Activated T-helper 1 cell treated with anti-CD3 and anti-CD28 coated beads, Interleukin-12 subunit alpha, Interleukin-12 subunit beta, Interleukin-2, Interleukin-4 antibody, amounts not matched to agents 30 ng/mL and 10 ng/mL and 1 ng/mL, durations not matched to agents 14 hours and 24 hours and 36 hours (primary cell): ENCODE results near the gene PHACTR3. TPM values are rescaled to one million over a fixed set of nuclear protein-coding genes. Genes with fewer than 3 reads are reported as not detected.

ENCODE experiments used
- DNase-seq: peaks from one replicate; pipeline ENCODE4 v3.0.0; 2021; ENCODE audit warnings: low spot score
- H3K27ac Mint-ChIP-seq: one replicate; pipeline ENCODE4 v1.8.0; 2021; ENCODE audit warnings: mild to moderate bottlenecking, mixed read lengths
- H3K27me3 Mint-ChIP-seq: one replicate; pipeline ENCODE4 v1.8.0; 2022; ENCODE audit warnings: mild to moderate bottlenecking, moderate library complexity, mixed read lengths; ENCODE audit not compliant: insufficient read depth
- H3K36me3 Mint-ChIP-seq: one replicate; pipeline ENCODE4 v1.8.0; 2021; ENCODE audit warnings: low read depth, mixed read lengths
- H3K4me1 Mint-ChIP-seq: one replicate; pipeline ENCODE4 v1.8.0; 2021; ENCODE audit warnings: low read depth, mixed read lengths
- H3K4me3 Mint-ChIP-seq: one replicate; pipeline ENCODE4 v1.8.0; 2021; ENCODE audit warnings: mild to moderate bottlenecking, moderate library complexity, mixed read lengths
- H3K9me3 Mint-ChIP-seq: one replicate; pipeline ENCODE4 v1.8.0; 2021; ENCODE audit warnings: mixed read lengths
- intact Hi-C: fragments of 100-400 bp; cut with micrococcal nuclease; formaldehyde crosslinking; loops from one replicate; pipeline ENCODE4 v1.15.1; 2024
- total RNA-seq: library from RNA; stranded (reverse); gene quantifications from 2 replicates; pipeline ENCODE4 v1.2.3, GENCODE V29; 2022

The PHACTR3 gene
- total RNA-seq, 1 donor from 2014 or later = not detected

DNA sequence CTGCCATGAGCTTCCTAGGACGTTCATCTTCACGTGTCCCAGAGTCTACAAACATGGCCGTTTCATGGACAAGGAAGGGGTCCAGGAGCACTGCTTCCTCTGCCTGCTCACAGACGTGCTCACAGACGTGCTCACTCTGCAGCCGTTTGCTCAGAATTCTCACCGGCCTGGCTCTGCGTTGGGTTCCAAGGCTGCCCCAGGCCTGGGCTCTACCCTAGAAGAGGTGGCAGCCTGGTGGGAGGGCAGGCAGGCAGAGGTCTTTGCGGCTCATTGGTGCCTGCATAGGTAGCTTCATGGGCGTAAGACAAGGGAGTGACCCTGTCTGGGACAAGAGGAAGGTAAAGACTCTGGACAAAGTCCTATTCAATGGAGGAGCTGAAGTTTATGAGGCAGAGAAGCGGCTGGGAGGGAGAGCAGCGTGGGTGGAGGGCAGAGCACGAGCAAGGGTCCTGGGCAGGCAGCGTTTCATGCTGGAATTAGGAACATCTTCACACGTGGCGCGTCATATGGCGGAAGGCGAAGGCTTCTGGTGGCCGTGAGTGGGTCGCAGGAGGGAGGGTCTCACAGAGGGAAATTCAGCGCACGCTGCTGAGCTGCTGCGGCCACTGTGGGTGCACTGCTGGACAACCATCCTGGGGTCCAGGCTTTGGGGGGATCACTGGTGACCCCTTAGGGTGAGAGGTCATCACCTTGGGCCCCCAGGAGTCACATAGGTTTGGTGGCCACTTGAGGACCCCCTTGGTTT, 138.2 kb downstream of the PHACTR3 start:
- no peaks in the 10 kb centered on the region for H3K4me1 Mint-ChIP-seq
- intact Hi-C loops = no loop called here
- no peaks in the 10 kb centered on the region for H3K36me3 Mint-ChIP-seq
- no peaks in the 10 kb centered on the region for H3K27me3 Mint-ChIP-seq
- no peak overlapping the region for H3K4me3 Mint-ChIP-seq
- DNase-seq = no peak
- no peaks in the 10 kb centered on the region for H3K9me3 Mint-ChIP-seq
- no peak overlapping the region for H3K27ac Mint-ChIP-seq

DNA sequence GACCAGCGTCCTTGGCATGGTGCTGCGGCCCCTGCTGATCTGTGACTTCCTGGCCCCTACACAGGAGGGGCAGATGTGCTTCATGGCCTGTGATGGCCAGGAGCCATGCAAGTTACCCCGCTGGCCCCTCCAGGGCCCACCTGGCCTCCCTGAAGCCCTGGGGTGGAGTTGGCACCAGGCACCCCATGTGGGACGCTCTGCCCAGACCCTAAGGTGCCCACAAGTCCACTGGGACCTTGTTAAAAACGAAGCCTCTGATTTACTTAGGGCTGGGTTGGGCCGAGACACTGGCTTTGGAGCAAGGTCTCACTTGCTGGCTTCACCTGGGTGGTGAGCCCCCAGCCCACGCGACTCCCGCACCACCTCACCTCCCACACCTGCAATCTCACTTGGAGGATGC, 139.0 kb downstream of the PHACTR3 start:
- intact Hi-C loops = no loop called here
- no peaks in the 10 kb centered on the region for H3K4me1 Mint-ChIP-seq
- H3K27ac Mint-ChIP-seq = no peak overlapping the region
- H3K9me3 Mint-ChIP-seq = no peaks in the 10 kb centered on the region
- no peaks in the 10 kb centered on the region for H3K27me3 Mint-ChIP-seq
- DNase-seq = no peak
- no peaks in the 10 kb centered on the region for H3K36me3 Mint-ChIP-seq
- no peak overlapping the region for H3K4me3 Mint-ChIP-seq

DNA sequence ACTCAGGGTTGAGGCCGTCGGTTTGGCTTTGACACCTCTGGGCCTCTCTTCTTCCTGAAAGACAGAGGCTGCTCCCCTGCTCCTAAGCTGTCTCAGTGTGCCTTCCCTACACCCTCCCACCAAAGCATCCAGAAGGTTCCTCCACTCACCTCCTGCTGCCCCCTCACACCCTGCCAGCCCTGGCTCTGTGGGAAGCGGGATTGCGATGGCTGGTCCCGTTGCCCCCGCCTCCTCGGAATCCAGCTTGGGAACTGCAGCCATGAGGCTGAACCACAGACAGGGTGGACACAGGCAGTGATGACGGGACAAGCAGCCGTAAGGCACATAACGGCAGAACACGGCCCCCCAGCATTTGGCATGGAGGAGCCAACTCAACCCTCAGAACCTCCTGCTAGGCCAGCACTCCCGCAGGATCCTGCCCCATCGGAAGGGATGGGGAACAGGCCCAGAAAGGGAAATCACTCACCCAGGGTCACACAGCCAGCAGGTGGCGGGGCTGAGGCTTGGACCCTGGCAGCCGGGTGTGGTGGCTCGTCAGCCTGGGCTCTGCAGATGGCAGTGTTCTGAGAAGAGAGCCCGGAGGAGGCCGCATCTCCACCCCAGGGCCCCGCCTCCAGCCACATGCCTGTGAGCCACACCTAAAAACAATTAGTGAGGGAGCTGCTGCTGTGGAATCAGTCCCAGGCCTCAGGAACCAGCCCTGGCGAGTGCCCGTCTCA, 139.6 kb downstream of the PHACTR3 start:
- no peaks in the 10 kb centered on the region for H3K36me3 Mint-ChIP-seq
- H3K4me3 Mint-ChIP-seq = no peak overlapping the region
- no peak overlapping the region for H3K27ac Mint-ChIP-seq
- H3K27me3 Mint-ChIP-seq = no peaks in the 10 kb centered on the region
- H3K4me1 Mint-ChIP-seq = no peaks in the 10 kb centered on the region
- no peak for DNase-seq
- H3K9me3 Mint-ChIP-seq = no peaks in the 10 kb centered on the region
- intact Hi-C loops = no loop called here

DNA sequence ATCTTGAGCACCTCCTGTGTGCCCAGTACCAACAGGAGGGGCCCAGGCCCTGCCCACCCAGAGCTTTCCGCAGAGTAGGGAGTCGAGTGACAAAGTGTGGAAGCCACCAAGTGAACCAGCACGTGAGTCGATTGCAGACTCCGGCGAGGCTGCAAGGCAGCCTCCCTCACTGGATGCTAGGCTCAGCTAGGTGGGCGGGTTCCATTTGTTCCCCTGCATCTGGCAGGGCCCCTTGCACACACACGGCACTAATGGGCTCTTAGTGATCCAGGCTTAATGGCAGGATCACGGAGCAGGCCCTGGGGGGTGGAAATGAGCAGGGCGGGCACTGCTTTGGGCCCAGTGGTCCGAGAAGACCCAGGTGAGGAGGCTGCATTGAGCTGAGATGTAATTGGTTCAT, 140.4 kb downstream of the PHACTR3 start:
- H3K27ac Mint-ChIP-seq = no peak overlapping the region
- H3K36me3 Mint-ChIP-seq = no peaks in the 10 kb centered on the region
- DNase-seq = no peak
- intact Hi-C loops = no loop called here
- H3K9me3 Mint-ChIP-seq = no peaks in the 10 kb centered on the region
- H3K4me1 Mint-ChIP-seq = no peaks in the 10 kb centered on the region
- H3K4me3 Mint-ChIP-seq = no peak overlapping the region
- no peaks in the 10 kb centered on the region for H3K27me3 Mint-ChIP-seq

DNA sequence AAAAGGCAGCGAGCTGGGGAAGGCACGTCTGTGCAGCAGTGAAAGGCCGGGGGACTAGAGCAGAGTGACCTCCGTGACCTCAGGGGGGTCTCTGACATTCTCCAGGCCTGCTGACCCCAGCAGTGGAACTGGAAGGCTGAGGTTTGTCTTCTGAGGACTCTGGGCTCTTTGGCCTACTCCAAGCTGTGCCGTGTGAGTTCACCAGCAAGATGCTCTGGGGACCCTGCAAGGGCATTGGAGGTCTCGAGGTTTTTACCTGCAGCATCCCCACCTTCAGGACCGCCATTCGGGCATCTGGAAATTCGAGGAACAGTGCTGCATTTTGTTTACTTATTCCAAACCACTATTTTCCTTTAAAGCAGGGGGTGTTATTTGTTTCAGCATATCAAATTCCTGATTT, 140.9 kb downstream of the PHACTR3 start:
- intact Hi-C loops = no loop called here
- Mint-ChIP-seq H3K27me3 (peaks cover under 1% of the 10 kb centered on the region), H3K9me3 (no peaks in the 10 kb centered on the region), H3K4me1 (no peaks in the 10 kb centered on the region), H3K36me3 (no peaks in the 10 kb centered on the region), H3K4me3 (no peak overlapping the region), H3K27ac (no peak overlapping the region)
- no peak for DNase-seq

DNA sequence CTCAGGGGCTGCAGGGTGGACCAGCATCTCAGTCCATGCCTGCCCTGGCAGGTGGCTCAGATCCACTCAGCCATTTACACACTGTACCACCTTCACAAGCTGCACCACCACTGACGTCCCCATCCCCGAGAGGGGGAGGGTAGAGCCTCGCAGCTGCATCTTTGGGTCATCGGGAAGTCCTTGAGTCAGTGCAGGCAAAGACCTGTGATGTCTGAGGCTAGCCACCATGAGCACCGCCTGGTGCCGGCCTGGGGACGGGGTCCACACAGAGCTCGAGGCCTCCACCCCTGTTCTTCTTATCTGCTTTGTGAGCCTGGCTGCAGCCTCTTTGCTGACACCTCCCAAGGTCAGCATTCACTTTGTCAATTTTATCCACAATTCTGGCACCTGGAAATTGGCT, 141.4 kb downstream of the PHACTR3 start:
- no peaks in the 10 kb centered on the region for H3K36me3 Mint-ChIP-seq
- H3K27ac Mint-ChIP-seq = no peak overlapping the region
- peaks cover 2% of the 10 kb centered on the region for H3K27me3 Mint-ChIP-seq
- H3K4me3 Mint-ChIP-seq = no peak overlapping the region
- no peaks in the 10 kb centered on the region for H3K9me3 Mint-ChIP-seq
- intact Hi-C loops = no loop called here
- DNase-seq = no peak
- H3K4me1 Mint-ChIP-seq = no peaks in the 10 kb centered on the region

DNA sequence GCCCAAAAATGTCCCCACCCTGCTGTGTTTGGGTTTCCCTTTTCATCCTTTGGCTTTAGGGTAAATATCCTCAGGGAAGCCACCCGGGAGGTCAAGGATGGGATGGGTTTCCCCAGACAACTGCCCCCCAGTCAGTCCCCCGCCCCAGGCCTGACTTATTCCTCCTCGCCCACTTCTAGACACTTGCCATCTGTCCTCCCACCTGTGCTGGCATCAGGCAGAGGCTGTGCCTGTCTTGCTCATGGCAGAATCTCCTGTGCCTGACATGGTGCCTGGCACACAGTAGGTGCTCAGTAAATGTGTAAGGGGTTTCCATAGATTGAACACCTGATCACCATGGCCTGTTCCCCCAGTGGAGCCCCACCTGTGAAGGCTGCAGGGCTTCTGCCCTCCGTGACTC, 141.8 kb downstream of the PHACTR3 start:
- Mint-ChIP-seq H3K4me3 (no peak overlapping the region), H3K9me3 (no peaks in the 10 kb centered on the region)
- intact Hi-C loops = no loop called here

DNA sequence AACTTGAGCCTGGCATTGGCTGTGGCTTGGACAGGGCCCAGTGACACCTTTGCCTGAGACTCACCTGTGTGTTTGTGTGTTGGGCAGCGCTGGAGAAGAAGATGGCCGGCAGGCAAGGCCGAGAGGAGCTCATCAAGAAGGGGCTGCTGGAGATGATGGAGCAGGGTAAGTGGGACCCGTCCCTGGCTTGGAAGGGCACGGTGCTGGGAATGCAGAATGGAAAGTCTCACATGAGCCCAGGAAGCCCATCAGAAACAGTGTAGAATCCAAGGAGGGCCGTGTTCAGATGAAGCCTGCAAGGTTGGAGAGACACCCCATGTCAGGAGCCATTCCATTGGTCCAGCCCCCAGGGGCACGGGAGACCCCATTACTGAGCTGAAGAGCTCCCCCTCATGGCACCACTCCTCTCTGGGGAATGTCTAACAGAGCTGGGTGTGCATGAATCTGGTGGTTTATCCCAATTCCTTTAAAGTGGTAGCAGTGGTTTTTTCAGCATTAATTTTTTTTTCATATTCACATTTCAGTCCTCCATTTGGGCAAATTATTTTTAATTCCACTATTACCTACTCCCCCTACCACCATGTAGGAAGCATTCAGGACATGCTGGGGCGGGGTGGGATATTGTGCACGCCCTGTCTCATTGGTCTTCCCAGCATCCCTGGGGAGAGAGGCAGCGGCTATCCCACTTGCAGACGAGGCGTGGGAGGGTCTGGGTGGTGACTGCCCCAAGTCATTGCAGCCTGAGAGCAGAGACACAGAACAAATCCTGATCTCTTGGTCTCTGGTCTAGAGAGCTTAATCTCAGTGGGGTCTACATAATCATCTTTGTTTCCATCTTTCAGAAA, 143.6 kb downstream of the PHACTR3 start:
- Mint-ChIP-seq H3K27me3 (peaks cover 4% of the 10 kb centered on the region), H3K36me3 (no peaks in the 10 kb centered on the region)
- intact Hi-C loops = no loop called here

More for the DNA sequence above, 141.8 kb downstream of the PHACTR3 start:
- no peaks in the 10 kb centered on the region for H3K36me3 Mint-ChIP-seq
- H3K4me1 Mint-ChIP-seq = no peaks in the 10 kb centered on the region
- DNase-seq = no peak
- no peak overlapping the region for H3K27ac Mint-ChIP-seq
- peaks cover 4% of the 10 kb centered on the region for H3K27me3 Mint-ChIP-seq

DNA sequence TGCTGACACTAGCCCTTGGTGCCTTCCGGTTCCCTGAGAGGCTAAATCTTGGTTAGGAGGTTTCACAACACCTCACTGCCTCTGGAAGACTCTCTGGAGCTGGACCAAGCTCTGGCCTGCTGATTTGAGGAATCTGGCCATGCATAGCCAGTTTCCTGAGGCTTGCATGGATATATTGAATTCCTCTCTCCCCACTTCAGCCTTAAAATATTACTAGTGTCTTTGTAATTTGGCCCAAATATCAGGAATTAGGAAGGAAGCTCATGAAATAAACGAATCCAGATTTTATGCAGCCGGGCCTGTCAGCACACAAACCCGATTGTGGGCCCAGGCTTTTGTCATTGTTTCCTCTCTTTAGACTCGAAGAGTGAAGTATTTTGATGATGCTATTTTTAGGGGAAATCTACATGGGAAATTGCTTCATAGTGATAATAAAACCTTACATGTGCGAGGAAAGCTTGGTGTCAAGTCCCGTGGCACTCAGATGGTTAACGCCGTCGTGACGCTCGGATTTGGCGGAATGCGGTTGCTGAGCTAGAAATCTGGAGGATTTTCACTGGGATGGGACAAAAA, 144.4 kb downstream of the PHACTR3 start:
- peaks cover 4% of the 10 kb centered on the region for H3K27me3 Mint-ChIP-seq
- H3K4me1 Mint-ChIP-seq = no peaks in the 10 kb centered on the region
- H3K9me3 Mint-ChIP-seq = no peaks in the 10 kb centered on the region
- no peak overlapping the region for H3K4me3 Mint-ChIP-seq
- H3K27ac Mint-ChIP-seq = no peak overlapping the region
- no peak for DNase-seq
- no peaks in the 10 kb centered on the region for H3K36me3 Mint-ChIP-seq
- intact Hi-C loops = no loop called here

More for the DNA sequence above, 143.6 kb downstream of the PHACTR3 start:
- Mint-ChIP-seq H3K4me1 (no peaks in the 10 kb centered on the region), H3K27ac (no peak overlapping the region), H3K9me3 (no peaks in the 10 kb centered on the region), H3K4me3 (no peak overlapping the region)
- DNase-seq = no peak

DNA sequence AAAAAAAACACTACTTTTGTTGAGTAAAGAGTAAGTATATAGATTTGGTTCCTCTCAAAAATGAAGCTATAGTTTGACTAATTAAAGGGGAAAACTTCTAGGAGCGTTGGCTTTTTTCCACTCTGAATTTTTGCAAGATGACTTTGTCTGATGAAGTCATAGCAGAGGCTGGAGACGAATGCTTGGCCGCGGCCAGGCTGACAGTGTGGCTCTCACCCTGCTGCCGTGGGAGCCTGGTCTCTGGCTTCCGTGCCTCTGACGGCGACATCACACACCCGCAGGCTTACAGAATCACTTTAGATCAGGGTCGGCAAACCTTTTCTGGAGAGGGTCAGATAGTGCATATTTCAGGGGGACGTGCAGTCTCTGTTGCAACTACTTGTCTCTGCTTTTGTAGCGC, 145.0 kb downstream of the PHACTR3 start:
- H3K27ac Mint-ChIP-seq = no peak overlapping the region
- DNase-seq = no peak
- intact Hi-C loops = no loop called here
- peaks cover 4% of the 10 kb centered on the region for H3K27me3 Mint-ChIP-seq
- no peak overlapping the region for H3K4me3 Mint-ChIP-seq
- no peaks in the 10 kb centered on the region for H3K9me3 Mint-ChIP-seq
- H3K4me1 Mint-ChIP-seq = no peaks in the 10 kb centered on the region
- no peaks in the 10 kb centered on the region for H3K36me3 Mint-ChIP-seq

DNA sequence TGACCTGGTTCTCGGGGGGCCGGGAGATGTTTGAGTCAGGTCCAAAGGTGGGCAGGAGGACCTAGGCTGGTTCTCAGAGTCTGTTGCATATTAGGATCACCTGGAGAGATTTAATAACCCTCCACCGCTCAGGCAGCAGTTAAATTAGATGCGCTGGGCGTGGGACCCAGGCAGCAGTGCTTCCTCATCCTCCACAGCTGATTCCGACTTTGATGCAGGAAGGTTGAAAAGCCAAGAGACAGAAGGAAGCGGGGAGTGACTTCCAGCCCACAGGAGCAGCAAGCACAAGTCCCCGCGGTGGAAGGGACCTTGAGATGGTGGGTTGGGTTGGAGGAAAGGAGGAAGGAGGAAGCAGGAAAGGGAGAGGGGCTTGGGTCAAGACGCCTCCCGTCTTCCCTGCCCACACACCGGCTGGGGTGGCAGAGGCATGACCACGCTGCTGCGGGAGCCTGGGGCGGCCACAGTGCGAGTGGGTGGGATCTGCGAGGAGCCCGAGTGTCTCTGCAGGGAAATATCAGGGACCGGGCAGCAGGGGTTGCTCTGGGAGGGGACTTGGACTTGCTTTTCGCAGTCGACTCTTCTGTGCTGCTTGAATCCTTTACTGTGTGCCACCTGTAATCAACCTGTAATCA, 146.0 kb downstream of the PHACTR3 start:
- Mint-ChIP-seq H3K36me3 (no peaks in the 10 kb centered on the region), H3K4me1 (no peaks in the 10 kb centered on the region), H3K9me3 (no peaks in the 10 kb centered on the region), H3K27me3 (peaks cover 4% of the 10 kb centered on the region), H3K27ac (no peak overlapping the region), H3K4me3 (no peak overlapping the region)
- intact Hi-C loops = loop anchor here (2.0 kb wide), 1 partner anchor 152 kb away; no protein-coding TSS in a partner anchor
- DNase-seq = no peak

DNA sequence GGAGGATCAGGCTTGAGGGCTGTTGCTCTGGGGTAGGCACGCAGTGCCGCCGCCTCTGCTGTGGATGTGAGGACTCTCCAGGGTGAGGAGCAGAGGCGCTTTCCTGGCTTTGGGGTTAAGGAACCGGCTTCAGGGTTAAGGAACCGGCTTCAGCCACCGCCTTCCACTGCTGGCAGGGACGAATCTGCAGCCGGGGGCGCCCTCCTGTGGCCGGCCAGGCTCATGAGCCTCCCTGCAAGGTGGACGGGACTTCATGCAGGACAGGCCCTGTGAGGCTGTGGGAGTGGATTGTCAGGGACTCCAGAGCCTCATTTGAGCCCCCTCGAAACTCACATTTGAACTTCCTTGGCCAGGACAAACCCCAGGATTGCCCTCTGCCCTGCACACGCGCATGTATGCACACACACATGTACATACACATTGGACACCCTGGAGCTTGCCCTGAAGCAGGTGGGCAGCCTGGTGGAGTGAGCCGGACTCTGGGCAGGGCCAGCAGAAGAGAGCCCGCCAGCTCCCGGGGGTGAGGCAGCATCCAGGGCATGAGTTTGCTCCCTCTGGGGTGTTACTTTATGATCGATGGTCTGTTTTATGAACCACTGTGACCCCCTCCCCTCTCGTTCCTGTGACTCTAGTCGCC, 146.9 kb downstream of the PHACTR3 start:
- no peaks in the 10 kb centered on the region for H3K36me3 Mint-ChIP-seq
- intact Hi-C loops = loop anchor here (2.0 kb wide), 1 partner anchor 152 kb away; no protein-coding TSS in a partner anchor
- H3K4me1 Mint-ChIP-seq = no peaks in the 10 kb centered on the region
- no peak overlapping the region for H3K27ac Mint-ChIP-seq
- DNase-seq = no peak
- no peak overlapping the region for H3K4me3 Mint-ChIP-seq
- peaks cover 4% of the 10 kb centered on the region for H3K27me3 Mint-ChIP-seq
- no peaks in the 10 kb centered on the region for H3K9me3 Mint-ChIP-seq
